Endodermal cell (in vitro differentiated cells): ENCODE results near the gene OSM. TPM values are rescaled to one million over a fixed set of nuclear protein-coding genes. Genes with fewer than 3 reads are reported as not detected.

Experiments used
- DNase-seq: peaks from one replicate; pipeline ENCODE4 v3.0.0-alpha.2; 2017
- H3K27ac ChIP-seq: 2 replicates; pipeline ENCODE4 v1.5.1; 2013; ENCODE audit warnings: mild to moderate bottlenecking, low read depth, low read length, moderate library complexity
- H3K27me3 ChIP-seq: 2 replicates; pipeline ENCODE4 v1.6.1; 2013; ENCODE audit warnings: mild to moderate bottlenecking, low read length, moderate library complexity; ENCODE audit not compliant: insufficient read depth, control insufficient read depth, poor library complexity, severe bottlenecking
- H3K36me3 ChIP-seq: 2 replicates; pipeline ENCODE4 v1.7.0; 2013; ENCODE audit warnings: mild to moderate bottlenecking, low read length, moderate library complexity; ENCODE audit not compliant: control insufficient read depth, insufficient read depth
- H3K4me1 ChIP-seq: one replicate; pipeline ENCODE4 v1.7.0; 2013; ENCODE audit warnings: low read length; ENCODE audit not compliant: control insufficient read depth, insufficient read depth
- H3K4me3 ChIP-seq: 2 replicates; pipeline ENCODE4 v1.5.1; 2013; ENCODE audit warnings: mild to moderate bottlenecking, low read length, moderate library complexity
- H3K9ac ChIP-seq: 2 replicates; pipeline ENCODE4 v1.6.1; 2013; ENCODE audit warnings: mild to moderate bottlenecking, low read length, moderate library complexity; ENCODE audit not compliant: poor library complexity, severe bottlenecking; ENCODE audit errors: extremely low read depth
- H3K9me3 ChIP-seq: 2 replicates; pipeline ENCODE4 v1.6.1; 2013; ENCODE audit warnings: mild to moderate bottlenecking, low read length, moderate library complexity; ENCODE audit not compliant: control insufficient read depth
- H3K27ac Mint-ChIP-seq: 2 replicates; pipeline ENCODE4 v1.8.0; 2020; ENCODE audit warnings: mixed read lengths
- H3K27me3 Mint-ChIP-seq: 2 replicates; pipeline ENCODE4 v1.8.0; 2021; ENCODE audit warnings: mild to moderate bottlenecking, mixed read lengths; ENCODE audit not compliant: insufficient read depth
- H3K36me3 Mint-ChIP-seq: 2 replicates; pipeline ENCODE4 v1.8.0; 2020; ENCODE audit warnings: low read depth, mixed read lengths
- H3K4me1 Mint-ChIP-seq: 2 replicates; pipeline ENCODE4 v1.8.0; 2020; ENCODE audit warnings: mixed read lengths
- H3K4me3 Mint-ChIP-seq: 2 replicates; pipeline ENCODE4 v1.8.0; 2020; ENCODE audit warnings: mild to moderate bottlenecking, moderate library complexity, mixed read lengths
- H3K9me3 Mint-ChIP-seq: 2 replicates; pipeline ENCODE4 v1.8.0; 2020; ENCODE audit warnings: mild to moderate bottlenecking, mixed read lengths
- WGBS, 2 experiments: methylation state at CpG; one replicate each; pipeline versions ENCODE4 v1.1.5 to v1.1.7; 2013; ENCODE audit warnings: missing lambda C conversion rate in 2 of 2, mixed read lengths in 1 of 2; ENCODE audit not compliant: insufficient coverage in 1 of 2, insufficient read length in 1 of 2; 5-methylcytosine and 5-hydroxymethylcytosine counted together
- total RNA-seq, 2 donors: library from RNA; stranded (reverse); fragmentation: NEBNext Ultra II Directional in 1 of 2; extraction: Animal tissue kit (Norgen Biotek cat#: 25700) in 1 of 2; gene quantifications; 2 replicates in 1 of 2; 3 replicates in 1 of 2; pipeline ENCODE4 v1.2.1, GENCODE V29; 2021
- TF ChIP-seq, protein P1 (sequence below): fragments of 200-600 bp; sonication (generic); conservative IDR thresholded peaks from 2 replicates; pipeline ENCODE4 v1.5.0; 2021; ENCODE audit warnings: antibody characterized with exemption, mild to moderate bottlenecking

The OSM gene
- total RNA-seq, 2 donors from 2014 or later, result not detected

DNA sequence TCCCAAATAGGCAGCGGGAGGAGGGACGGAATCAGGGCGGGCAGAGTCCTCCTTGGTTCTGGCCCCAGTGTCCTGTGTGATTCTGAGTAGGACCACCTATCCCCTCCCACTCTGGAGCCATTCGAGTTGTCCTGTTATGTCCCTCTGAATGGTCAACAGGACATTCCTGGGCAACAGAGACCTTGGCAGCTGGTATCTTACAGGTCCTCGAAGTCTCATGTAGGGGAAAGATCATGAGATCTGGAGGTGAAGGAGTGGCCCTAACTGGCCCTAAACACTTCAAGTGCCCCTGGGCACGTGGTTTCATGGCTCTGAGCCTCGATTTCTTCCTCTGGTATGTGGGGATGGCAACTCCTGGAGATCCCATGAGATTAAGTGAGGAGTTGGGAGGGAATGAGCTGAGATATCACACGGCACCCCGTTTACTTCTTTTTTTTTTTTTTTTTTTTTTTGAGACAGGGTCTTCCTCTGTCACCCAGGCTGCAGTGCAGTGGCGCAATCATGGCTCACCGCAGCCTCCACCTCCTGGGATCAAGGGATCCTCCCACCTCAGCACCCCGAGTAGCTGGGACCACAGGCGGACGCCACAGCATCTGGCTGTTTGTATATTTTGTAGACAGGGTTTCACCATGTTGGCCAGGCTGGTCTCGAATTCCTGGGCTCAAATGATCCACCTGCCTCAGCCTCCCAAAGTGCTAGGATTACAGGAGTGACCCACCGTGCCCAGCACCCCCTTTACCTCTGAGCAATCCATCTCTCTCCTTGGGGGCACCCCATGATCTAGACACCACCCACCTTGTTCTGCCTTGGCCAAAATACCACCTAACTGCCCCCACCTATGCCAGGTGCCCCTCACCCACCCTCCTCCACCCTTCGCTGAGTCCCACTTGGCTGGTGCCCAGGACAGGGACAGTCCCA lies 26.9 kb downstream of the OSM start:
- Histone ChIP-seq H3K9ac (no peak overlapping the region), H3K27ac (no peak overlapping the region)

DNA sequence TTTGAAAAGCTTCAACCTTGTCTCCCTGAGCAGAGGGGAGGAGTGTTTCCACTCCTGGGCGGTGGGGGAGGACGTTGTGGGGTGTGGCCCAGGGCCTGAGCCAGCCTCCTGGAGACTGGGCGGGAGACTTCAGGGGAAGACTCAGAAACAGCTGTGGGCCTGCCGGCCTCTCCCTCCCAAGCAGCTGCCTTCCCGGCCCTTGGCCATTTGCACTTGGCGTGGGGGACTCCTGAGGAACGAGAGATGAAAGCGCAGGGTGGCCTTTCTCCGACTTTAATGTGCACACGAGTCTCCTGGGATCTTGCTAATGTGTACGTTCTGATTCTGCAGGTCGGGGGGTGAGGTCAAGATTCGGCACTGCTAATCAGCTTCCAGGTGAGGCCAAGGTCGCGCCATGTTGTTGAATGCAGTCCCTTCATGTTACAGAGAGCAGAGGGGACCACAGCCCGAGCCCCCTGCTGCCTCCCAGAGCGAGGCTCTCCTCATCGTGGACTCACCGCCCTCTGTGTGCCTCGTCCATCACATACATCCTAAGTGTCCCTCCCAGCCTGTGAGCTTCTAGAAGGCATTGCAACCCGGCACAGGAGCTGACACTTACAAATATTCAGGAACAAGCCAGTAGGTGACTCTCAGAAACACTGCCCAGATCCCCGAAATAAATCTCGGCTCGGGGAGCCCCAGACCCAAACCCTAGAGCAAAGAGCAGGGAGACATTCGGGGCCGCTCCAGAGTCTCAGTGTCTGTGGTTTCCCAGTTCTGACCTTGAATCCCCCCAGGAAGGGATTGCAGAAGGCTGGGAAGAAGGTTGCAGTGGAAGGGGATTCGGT lies 27.8 kb downstream of the OSM start:
- Histone ChIP-seq H3K4me1 (peaks cover 3% of the 10 kb centered on the region), H3K9ac (no peak overlapping the region), H3K4me3 (no peak overlapping the region), H3K9me3 (no peaks in the 10 kb centered on the region), H3K27me3 (no peaks in the 10 kb centered on the region), H3K36me3 (no peaks in the 10 kb centered on the region), H3K27ac (no peak overlapping the region)
- Mint-ChIP-seq H3K9me3 (no peaks in the 10 kb centered on the region), H3K27me3 (peaks cover 4% of the 10 kb centered on the region), H3K4me3 (no peak overlapping the region), H3K27ac (no peak overlapping the region), H3K36me3 (no peaks in the 10 kb centered on the region), H3K4me1 (peaks cover 20% of the 10 kb centered on the region)
- peak; percentile 74 for DNase-seq
- 77 to 80% methylated on average over 22 to 27 of the region's 27 CpGs for WGBS, 2 experiments
- TF ChIP-seq, protein P1, sequence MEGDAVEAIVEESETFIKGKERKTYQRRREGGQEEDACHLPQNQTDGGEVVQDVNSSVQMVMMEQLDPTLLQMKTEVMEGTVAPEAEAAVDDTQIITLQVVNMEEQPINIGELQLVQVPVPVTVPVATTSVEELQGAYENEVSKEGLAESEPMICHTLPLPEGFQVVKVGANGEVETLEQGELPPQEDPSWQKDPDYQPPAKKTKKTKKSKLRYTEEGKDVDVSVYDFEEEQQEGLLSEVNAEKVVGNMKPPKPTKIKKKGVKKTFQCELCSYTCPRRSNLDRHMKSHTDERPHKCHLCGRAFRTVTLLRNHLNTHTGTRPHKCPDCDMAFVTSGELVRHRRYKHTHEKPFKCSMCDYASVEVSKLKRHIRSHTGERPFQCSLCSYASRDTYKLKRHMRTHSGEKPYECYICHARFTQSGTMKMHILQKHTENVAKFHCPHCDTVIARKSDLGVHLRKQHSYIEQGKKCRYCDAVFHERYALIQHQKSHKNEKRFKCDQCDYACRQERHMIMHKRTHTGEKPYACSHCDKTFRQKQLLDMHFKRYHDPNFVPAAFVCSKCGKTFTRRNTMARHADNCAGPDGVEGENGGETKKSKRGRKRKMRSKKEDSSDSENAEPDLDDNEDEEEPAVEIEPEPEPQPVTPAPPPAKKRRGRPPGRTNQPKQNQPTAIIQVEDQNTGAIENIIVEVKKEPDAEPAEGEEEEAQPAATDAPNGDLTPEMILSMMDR, result no peak

More for the DNA sequence above, 26.9 kb downstream of the OSM start:
- TF ChIP-seq, protein P1, result no peak
- Mint-ChIP-seq H3K4me1 (peaks cover 19% of the 10 kb centered on the region), H3K27me3 (peaks cover 11% of the 10 kb centered on the region), H3K9me3 (no peaks in the 10 kb centered on the region), H3K36me3 (no peaks in the 10 kb centered on the region), H3K27ac (no peak overlapping the region), H3K4me3 (no peak overlapping the region)
- no peak for DNase-seq
- peaks cover 9% of the 10 kb centered on the region for H3K27me3 ChIP-seq
- H3K4me3 ChIP-seq, result no peak overlapping the region
- H3K9me3 ChIP-seq, result no peaks in the 10 kb centered on the region
- WGBS, 2 experiments, result 93 to 100% methylated on average over 6 to 15 of the region's 17 CpGs
- H3K4me1 ChIP-seq, result peaks cover 3% of the 10 kb centered on the region
- H3K36me3 ChIP-seq, result no peaks in the 10 kb centered on the region

DNA sequence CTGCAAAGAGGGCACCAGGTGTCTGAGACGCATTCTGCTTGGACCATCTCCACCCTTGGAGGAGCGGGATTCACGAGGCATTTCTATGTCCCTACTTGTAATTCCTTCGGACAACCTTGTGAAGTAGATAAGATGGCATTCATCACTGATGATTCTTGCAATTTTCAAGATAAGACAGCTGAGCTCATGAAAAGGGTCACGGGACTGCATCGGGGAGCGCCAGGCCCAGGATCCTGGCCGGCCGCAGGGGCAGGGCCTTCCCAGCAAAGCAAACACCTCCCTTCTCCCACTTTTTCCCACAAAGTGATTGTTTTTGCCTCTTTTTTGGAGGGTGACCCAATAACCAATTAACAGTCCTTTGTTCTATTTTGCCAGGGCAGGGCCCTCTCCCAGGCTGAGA lies 28.5 kb downstream of the OSM start:
- H3K27ac ChIP-seq, result no peak overlapping the region
- Mint-ChIP-seq H3K27me3 (peaks cover 4% of the 10 kb centered on the region), H3K36me3 (no peaks in the 10 kb centered on the region), H3K4me1 (peaks cover 20% of the 10 kb centered on the region), H3K27ac (no peak overlapping the region), H3K9me3 (no peaks in the 10 kb centered on the region), H3K4me3 (no peak overlapping the region)
- H3K36me3 ChIP-seq, result no peaks in the 10 kb centered on the region
- H3K9me3 ChIP-seq, result no peaks in the 10 kb centered on the region
- H3K27me3 ChIP-seq, result no peaks in the 10 kb centered on the region
- no peak for DNase-seq
- TF ChIP-seq, protein P1, result no peak
- WGBS, 2 experiments, result 90 to 96% methylated on average over 3 to 9 of the region's 9 CpGs
- H3K4me1 ChIP-seq, result peaks cover 3% of the 10 kb centered on the region
- no peak overlapping the region for H3K9ac ChIP-seq
- no peak overlapping the region for H3K4me3 ChIP-seq
